GM10266 (cell line): ENCODE results near the gene ADAMTS18.

ENCODE experiments used
- DNase-seq: peaks from one replicate; pipeline ENCODE4 v3.0.0; 2012; ENCODE audit errors: extremely low spot score
- TF ChIP-seq, protein P1 (sequence below): IDR thresholded peaks from 2 replicates; pipeline ENCODE4 v1.5.1; 2012; ENCODE audit warnings: mild to moderate bottlenecking, low read depth; ENCODE audit not compliant: control insufficient read depth, insufficient read depth; ENCODE audit errors: missing control alignments

The ADAMTS18 gene

DNA sequence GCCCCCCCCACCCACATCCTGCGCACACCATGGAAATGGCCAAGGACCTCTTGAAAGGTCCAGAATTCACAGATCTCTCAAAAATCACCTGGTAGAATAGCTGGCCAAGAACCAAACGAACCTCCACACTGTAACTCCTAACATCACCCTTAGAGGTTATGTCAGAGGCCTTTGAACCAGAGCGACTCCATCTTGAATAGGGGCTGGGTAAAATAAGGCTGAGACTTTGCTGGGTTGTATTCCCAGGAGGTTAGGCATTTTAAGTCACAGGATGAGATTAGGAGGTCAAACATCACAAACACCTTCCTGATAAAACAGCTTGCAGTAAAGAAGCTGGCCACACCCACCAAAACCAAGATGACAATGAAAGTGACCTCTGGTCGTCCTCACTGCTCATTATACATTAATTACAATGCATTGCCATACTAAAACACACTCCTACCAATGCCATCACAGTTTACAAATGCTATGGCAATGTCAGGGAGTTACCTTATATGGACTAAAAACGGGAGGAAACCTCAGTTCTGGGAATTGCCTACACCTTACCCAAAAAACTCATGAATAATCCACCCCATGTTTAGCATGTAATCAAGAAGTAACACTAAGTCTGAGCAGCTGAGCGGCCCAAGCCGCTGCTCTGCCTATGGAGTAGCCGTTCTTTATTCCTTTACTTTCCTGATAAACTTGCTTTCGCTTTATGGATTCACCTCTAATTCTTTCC is 200.9 kb downstream of the ADAMTS18 start:
- DNase-seq, result no peak
- TF ChIP-seq, protein P1, sequence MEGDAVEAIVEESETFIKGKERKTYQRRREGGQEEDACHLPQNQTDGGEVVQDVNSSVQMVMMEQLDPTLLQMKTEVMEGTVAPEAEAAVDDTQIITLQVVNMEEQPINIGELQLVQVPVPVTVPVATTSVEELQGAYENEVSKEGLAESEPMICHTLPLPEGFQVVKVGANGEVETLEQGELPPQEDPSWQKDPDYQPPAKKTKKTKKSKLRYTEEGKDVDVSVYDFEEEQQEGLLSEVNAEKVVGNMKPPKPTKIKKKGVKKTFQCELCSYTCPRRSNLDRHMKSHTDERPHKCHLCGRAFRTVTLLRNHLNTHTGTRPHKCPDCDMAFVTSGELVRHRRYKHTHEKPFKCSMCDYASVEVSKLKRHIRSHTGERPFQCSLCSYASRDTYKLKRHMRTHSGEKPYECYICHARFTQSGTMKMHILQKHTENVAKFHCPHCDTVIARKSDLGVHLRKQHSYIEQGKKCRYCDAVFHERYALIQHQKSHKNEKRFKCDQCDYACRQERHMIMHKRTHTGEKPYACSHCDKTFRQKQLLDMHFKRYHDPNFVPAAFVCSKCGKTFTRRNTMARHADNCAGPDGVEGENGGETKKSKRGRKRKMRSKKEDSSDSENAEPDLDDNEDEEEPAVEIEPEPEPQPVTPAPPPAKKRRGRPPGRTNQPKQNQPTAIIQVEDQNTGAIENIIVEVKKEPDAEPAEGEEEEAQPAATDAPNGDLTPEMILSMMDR, result no peak
